Measurements from ENCODE around the gene AGBL4. TPM values are rescaled to one million over a fixed set of nuclear protein-coding genes. Genes with fewer than 3 reads are reported as not detected.

AGBL4 gene
- total and polyA plus RNA-seq, 7 donors: 0.01 to 0.05 TPM; not detected in 5

DNA sequence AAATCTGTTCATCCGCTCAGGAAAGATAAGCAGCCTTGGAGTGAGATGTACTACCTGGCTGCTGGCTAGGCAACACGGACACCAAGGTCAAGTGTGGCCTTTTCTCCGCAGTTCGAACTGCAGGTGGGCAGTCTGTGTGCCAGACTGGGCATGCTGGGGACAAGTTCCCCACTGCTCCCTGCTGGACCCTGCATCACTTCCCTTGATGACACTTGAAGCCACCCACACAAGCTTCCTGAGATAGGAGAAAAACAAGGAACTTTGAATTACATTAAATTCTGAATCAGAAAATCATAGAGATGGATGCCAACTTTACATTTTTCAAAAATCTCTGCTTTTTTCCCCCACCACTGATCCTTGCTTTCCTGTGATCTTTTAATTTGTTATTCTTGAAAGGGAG is 1285.4 kb downstream of the AGBL4 start:
- intact Hi-C loops (cut with DNase I): no loop called here
- Histone ChIP-seq H3K9me3 (no peaks in the 10 kb centered on the region), H3K36me3 (ENCODE audit: insufficient read depth in 1 of 2, low read depth in 1 of 2) (peaks cover 4 to 42% of the 10 kb centered on the region in 2 donors), H3K4me3 (no peak overlapping the region), H3K27ac (no peak overlapping the region), H3K4me1 (no peaks in the 10 kb centered on the region), H3K27me3 (ENCODE audit: insufficient read depth in 3 of 3, low read length in 2 of 3) (no peaks in the 10 kb centered on the region)
- TF ChIP-seq, protein P1, sequence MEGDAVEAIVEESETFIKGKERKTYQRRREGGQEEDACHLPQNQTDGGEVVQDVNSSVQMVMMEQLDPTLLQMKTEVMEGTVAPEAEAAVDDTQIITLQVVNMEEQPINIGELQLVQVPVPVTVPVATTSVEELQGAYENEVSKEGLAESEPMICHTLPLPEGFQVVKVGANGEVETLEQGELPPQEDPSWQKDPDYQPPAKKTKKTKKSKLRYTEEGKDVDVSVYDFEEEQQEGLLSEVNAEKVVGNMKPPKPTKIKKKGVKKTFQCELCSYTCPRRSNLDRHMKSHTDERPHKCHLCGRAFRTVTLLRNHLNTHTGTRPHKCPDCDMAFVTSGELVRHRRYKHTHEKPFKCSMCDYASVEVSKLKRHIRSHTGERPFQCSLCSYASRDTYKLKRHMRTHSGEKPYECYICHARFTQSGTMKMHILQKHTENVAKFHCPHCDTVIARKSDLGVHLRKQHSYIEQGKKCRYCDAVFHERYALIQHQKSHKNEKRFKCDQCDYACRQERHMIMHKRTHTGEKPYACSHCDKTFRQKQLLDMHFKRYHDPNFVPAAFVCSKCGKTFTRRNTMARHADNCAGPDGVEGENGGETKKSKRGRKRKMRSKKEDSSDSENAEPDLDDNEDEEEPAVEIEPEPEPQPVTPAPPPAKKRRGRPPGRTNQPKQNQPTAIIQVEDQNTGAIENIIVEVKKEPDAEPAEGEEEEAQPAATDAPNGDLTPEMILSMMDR (IDR thresholded peaks at IDR 0.05): no peak
- WGBS, 3 donors: 87 to 91% (median 87%) methylated on average over 4 of the region's 4 CpGs
- ATAC-seq (no peak), DNase-seq (no peak)

DNA sequence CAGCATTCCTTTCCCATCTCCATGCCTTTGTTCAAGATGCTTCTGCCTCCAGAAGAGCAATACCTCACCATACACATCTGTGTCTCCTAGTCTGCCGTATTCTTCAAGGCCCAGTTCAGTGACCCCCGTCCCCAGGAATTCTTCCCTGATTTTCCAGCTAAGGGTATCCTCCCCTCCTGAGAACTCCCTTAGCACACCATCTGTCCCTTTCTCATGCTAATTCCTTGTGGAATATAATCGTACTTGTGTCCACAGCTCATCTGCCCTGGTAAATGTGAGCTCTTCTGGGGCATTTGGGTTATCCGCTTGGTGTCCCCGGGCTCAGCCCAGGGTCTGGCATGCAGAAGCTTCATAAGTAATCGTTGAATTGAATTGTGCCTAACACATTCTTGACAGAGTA is 1288.0 kb downstream of the AGBL4 start:
- H3K27ac ChIP-seq: no peak overlapping the region
- ATAC-seq (no peak), DNase-seq (no peak)
- H3K27me3 ChIP-seq (ENCODE audit: insufficient read depth in 3 of 3, low read length in 2 of 3): no peaks in the 10 kb centered on the region
- no peaks in the 10 kb centered on the region for H3K4me1 ChIP-seq
- H3K36me3 ChIP-seq (ENCODE audit: insufficient read depth in 1 of 2, low read depth in 1 of 2): peaks cover 4 to 42% of the 10 kb centered on the region in 2 donors
- intact Hi-C loops (cut with DNase I): no loop called here
- H3K9me3 ChIP-seq: no peaks in the 10 kb centered on the region
- TF ChIP-seq, protein P1 (IDR thresholded peaks at IDR 0.05): no peak
- WGBS, 3 donors: 87 to 89% (median 89%) methylated on average over 6 of the region's 6 CpGs
- no peak overlapping the region for H3K4me3 ChIP-seq

DNA sequence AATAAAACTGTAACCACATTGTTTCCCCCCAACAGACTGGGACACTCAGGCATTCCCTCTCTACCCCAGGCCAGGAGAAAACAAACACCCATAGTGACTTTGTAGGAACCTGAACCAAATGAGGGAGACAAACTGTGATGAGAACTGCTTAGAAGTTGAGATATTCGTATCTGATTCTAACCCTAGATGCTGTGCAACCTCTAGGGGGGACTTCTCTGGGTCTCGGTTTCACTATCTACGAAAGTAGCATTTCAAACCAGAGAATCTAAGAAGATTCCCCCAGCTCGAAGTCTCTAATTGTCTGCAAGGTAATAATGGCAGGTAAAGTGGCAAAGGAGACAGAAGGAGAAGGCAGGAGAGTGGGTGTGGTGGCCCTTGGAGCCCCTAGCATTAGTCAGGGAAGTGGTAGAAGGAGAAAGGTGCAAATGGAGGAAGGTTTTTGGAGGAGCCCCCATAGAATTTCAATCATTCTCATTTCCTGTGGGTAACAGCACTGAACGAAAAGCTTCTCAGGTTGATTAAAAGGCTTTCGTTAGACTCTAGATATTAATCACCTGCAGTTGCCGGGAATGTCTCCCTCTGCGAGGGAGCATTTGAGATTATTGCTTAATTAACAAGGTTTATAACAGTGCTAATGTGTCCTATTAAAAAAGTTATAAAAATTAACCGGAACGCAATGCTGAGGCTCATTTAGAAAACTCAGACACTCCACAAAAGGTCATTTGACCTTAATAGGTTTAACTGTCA is 1293.4 kb downstream of the AGBL4 start:
- 81 to 87% (median 84%) methylated on average over 10 of the region's 10 CpGs for WGBS, 3 donors
- intact Hi-C loops (cut with DNase I): no loop called here
- DNase-seq (no peak), ATAC-seq (no peak)
- Histone ChIP-seq H3K36me3 (ENCODE audit: insufficient read depth in 1 of 2, low read depth in 1 of 2) (peaks cover 4 to 41% of the 10 kb centered on the region in 2 donors), H3K27me3 (ENCODE audit: insufficient read depth in 3 of 3, low read length in 2 of 3) (no peaks in the 10 kb centered on the region), H3K9me3 (no peaks in the 10 kb centered on the region), H3K4me3 (no peak overlapping the region), H3K27ac (no peak overlapping the region), H3K4me1 (peaks cover 2% of the 10 kb centered on the region)
- TF ChIP-seq, protein P1 (IDR thresholded peaks at IDR 0.05): no peak

DNA sequence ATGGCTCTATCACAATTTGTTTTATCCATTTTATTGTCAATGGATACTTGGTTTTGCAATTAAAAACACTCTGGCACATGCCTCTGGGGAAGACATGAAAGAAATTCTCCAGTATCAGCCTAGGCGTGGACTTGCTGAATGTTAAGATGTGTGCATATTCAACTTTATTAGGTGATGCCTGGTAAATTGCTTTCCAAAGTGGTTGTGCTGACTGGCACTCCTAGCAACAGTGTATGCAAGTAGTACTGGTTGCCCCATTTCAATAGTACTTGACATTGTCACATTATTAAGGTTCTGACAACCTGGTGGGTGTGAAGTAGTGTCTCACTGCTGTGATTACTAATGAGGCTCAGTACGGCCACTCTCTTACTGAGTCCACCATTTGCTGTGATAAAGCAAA is 1295.2 kb downstream of the AGBL4 start:
- intact Hi-C loops (cut with DNase I): no loop called here
- H3K9me3 ChIP-seq: no peaks in the 10 kb centered on the region
- TF ChIP-seq, protein P1 (IDR thresholded peaks at IDR 0.05): no peak
- H3K4me3 ChIP-seq: no peak overlapping the region
- DNase-seq: no peak
- no peaks in the 10 kb centered on the region for H3K27me3 ChIP-seq (ENCODE audit: insufficient read depth in 3 of 3, low read length in 2 of 3)
- no peak for ATAC-seq
- H3K4me1 ChIP-seq: peaks cover 5% of the 10 kb centered on the region
- H3K36me3 ChIP-seq (ENCODE audit: insufficient read depth in 1 of 2, low read depth in 1 of 2): peaks cover 0 to 32% of the 10 kb centered on the region in 2 donors
- 96 to 99% (median 97%) methylated on average over 2 of the region's 2 CpGs for WGBS, 3 donors
- no peak overlapping the region for H3K27ac ChIP-seq

Data from psoas muscle (tissue), 8 donors.